Activated B cell treated with CpG ODN at 0.5 μM for 24 hours (primary cell): ENCODE results near the gene CFD. TPM values are rescaled to one million over a fixed set of nuclear protein-coding genes. Genes with fewer than 3 reads are reported as not detected.

ENCODE experiments used
- ATAC-seq: fragments of 200-7000 bp; cut with Tn5 transposase; one replicate; pipeline ENCODE4 v1.10.0; 2021; ENCODE audit warnings: low read depth, mild to moderate bottlenecking, moderate library complexity
- CTCF ChIA-PET: fragments of 350-600 bp; sonication (Branson Sonifier 250); formaldehyde crosslinking; loops from one replicate; lab custom pipeline; 2021; ENCODE audit warnings: antibody characterized with exemption; lab: Charles Lee
- POLR2A ChIA-PET: fragments of 350-600 bp; sonication (Branson Sonifier 250); formaldehyde crosslinking; loops from one replicate; lab custom pipeline; 2021; ENCODE audit warnings: antibody characterized with exemption; lab: Charles Lee
- DNase-seq: peaks from one replicate; pipeline ENCODE4 v3.0.0; 2022
- H3K27ac Mint-ChIP-seq: one replicate; pipeline ENCODE4 v1.8.0; 2020; ENCODE audit warnings: mixed read lengths
- H3K27me3 Mint-ChIP-seq: one replicate; pipeline ENCODE4 v1.8.0; 2021; ENCODE audit warnings: mixed read lengths
- H3K36me3 Mint-ChIP-seq: one replicate; pipeline ENCODE4 v1.8.0; 2021; ENCODE audit warnings: low read depth, mixed read lengths
- H3K4me1 Mint-ChIP-seq: one replicate; pipeline ENCODE4 v1.8.0; 2021; ENCODE audit warnings: mixed read lengths
- H3K4me3 Mint-ChIP-seq: one replicate; pipeline ENCODE4 v1.8.0; 2020; ENCODE audit warnings: mild to moderate bottlenecking, mixed read lengths
- H3K9me3 Mint-ChIP-seq: one replicate; pipeline ENCODE4 v1.8.0; 2020; ENCODE audit warnings: mixed read lengths
- CTCF ChIP-seq: fragments of 200-600 bp; IDR thresholded peaks from one replicate; pipeline ENCODE4 v1.8.0; 2022; ENCODE audit warnings: antibody characterized with exemption, mild to moderate bottlenecking
- intact Hi-C: fragments of 100-400 bp; cut with micrococcal nuclease; formaldehyde crosslinking; loops from one replicate; pipeline ENCODE4 v1.15.1; 2024
- total RNA-seq: library from RNA; stranded (reverse); gene quantifications from 2 replicates; pipeline ENCODE4 v1.2.3, GENCODE V29; 2022

CFD gene
- total RNA-seq, 1 donor from 2014 or later, result not detected

GRCh38 chr19:861756-862580 lies 2.5 kb downstream of the CFD start:
- Mint-ChIP-seq H3K4me3 (peak overlapping the region; percentile 55), H3K36me3 (peaks cover 2% of the 10 kb centered on the region), H3K4me1 (peaks cover 19% of the 10 kb centered on the region), H3K9me3 (no peaks in the 10 kb centered on the region), H3K27me3 (peaks cover 7% of the 10 kb centered on the region), H3K27ac (no peak overlapping the region)
- ChIA-PET POLR2A (interaction anchor here (0.6 to 2.6 kb wide), 7 partner anchors 31 to 267 kb away, joined by 3 to 52 read pairs (median 6); partner anchors contain the start of genes MED16, R3HDM4 and RNU6-9), CTCF (interaction anchor here (2.9 kb wide), 1 partner anchor 58 kb away, joined by 25 read pairs; no protein-coding TSS in a partner anchor)
- no peak for TF ChIP-seq CTCF
- DNase-seq (peak; percentile 43), ATAC-seq (peak; percentile 35)
- intact Hi-C loops, result loop anchor here (1.0 to 2.0 kb wide), 4 partner anchors 31 to 139 kb away; partner anchors contain the start of genes GRIN3B, MED16, PTBP1 and RNU6-9

GRCh38 chr19:862581-863314 lies 3.3 kb downstream of the CFD start:
- DNase-seq (peak; percentile 64), ATAC-seq (peak; percentile 45)
- Mint-ChIP-seq H3K36me3 (peaks cover 7% of the 10 kb centered on the region), H3K4me1 (peaks cover 16% of the 10 kb centered on the region), H3K27ac (peak overlapping the region; percentile 46), H3K9me3 (no peaks in the 10 kb centered on the region), H3K4me3 (peak overlapping the region; percentile 72), H3K27me3 (peaks cover 6% of the 10 kb centered on the region)
- no peak for TF ChIP-seq CTCF
- intact Hi-C loops, result loop anchor here (1.0 to 2.0 kb wide), 7 partner anchors 31 to 138 kb away; partner anchors contain the start of genes GRIN3B, KISS1R, MED16 and PTBP1
- ChIA-PET POLR2A (interaction anchor here (0.6 to 2.6 kb wide), 7 partner anchors 31 to 205 kb away, joined by 3 to 52 read pairs (median 10); partner anchors contain the start of genes ARHGAP45, KISS1R, MED16 and R3HDM4), CTCF (interaction anchor here (0.6 to 2.9 kb wide), 7 partner anchors 44 to 407 kb away, joined by 3 to 34 read pairs (median 15); partner anchors contain the start of gene WDR18)

- Mint-ChIP-seq H3K27ac (no peak overlapping the region), H3K9me3 (no peaks in the 10 kb centered on the region), H3K36me3 (peaks cover 9% of the 10 kb centered on the region), H3K27me3 (peaks cover 6% of the 10 kb centered on the region), H3K4me3 (peak overlapping the region; percentile 72), H3K4me1 (peaks cover 16% of the 10 kb centered on the region)
- DNase-seq (no peak), ATAC-seq (no peak)
- ChIA-PET POLR2A (interaction anchor here (0.6 to 2.6 kb wide), 17 partner anchors 10 to 605 kb away, joined by 3 to 52 read pairs (median 6); partner anchors contain the start of genes ARHGAP45, KISS1R, MED16 and R3HDM4), CTCF (interaction anchor here (0.7 to 2.9 kb wide), 15 partner anchors 30 to 204 kb away, joined by 3 to 34 read pairs (median 5); partner anchors contain the start of genes ARHGAP45, KISS1R, R3HDM4 and RNU6-2)
- no peak for TF ChIP-seq CTCF
- intact Hi-C loops, result loop anchor here (1.0 to 2.0 kb wide), 5 partner anchors 54 to 138 kb away; partner anchors contain the start of genes GRIN3B, KISS1R, PTBP1 and WDR18
Observed at GRCh38 chr19:863315-863620, 3.8 kb downstream of the CFD start.

GRCh38 chr19:866769-867300 lies 7.4 kb downstream of the CFD start:
- TF ChIP-seq CTCF, result no peak
- Mint-ChIP-seq H3K27ac (no peak overlapping the region), H3K27me3 (peaks cover 3% of the 10 kb centered on the region), H3K36me3 (peaks cover 31% of the 10 kb centered on the region), H3K9me3 (no peaks in the 10 kb centered on the region), H3K4me3 (no peak overlapping the region), H3K4me1 (peaks cover 14% of the 10 kb centered on the region)
- no peak for DNase-seq
- POLR2A ChIA-PET, result interaction anchor here (2.1 kb wide), 1 partner anchor 26 kb away, joined by 7 read pairs; the partner anchor contains the start of genes MED16 and RNU6-9
- ATAC-seq, result no peak
- intact Hi-C loops, result no loop called here
- CTCF ChIA-PET, result interaction anchor here (1.2 kb wide), 1 partner anchor 117 kb away, joined by 3 read pairs; the partner anchor contains the start of gene WDR18
